ENCODE data around the gene RNU6-9. TPM values are rescaled to one million over a fixed set of nuclear protein-coding genes. Genes with fewer than 3 reads are reported as not detected.

The RNU6-9 gene
- total and polyA plus RNA-seq, 2 of the 13 experiments (the other 11 are each of a cell fraction or from before 2014, with no cell fraction given): under 0.01 TPM; not detected in 1

DNA sequence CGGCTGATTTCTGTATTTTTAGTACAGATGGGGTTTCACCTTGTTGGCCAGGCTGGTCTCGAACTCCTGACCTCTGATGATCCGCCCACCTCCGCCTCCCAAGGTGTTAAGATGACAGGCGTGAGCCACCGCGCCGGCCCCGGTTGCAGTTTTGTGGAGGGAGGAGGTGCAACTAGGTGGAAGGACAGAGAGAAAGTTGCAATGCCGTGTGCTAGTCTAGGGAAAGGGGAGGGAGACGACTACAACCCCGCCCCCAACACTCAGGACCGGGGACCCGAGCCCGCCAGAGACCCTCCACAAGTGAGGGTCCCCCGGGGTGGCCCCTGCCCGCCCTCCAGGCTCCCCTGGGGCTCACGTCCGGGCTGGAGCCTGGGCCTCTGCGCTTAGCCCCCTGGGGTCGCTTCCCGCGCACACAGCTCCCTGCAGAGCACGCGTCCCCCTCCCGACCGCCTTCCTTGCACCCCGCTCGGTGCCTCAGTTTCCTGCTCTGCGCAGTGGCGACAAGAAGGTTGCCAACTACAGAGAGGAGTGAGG lies 31.3 kb downstream of the RNU6-9 start (continued):
- TF ChIP-seq TAF1 (CRISPR knock-in tag; IDR thresholded peaks at IDR 0.05) (no peak), NFRKB (IDR thresholded peaks at IDR 0.05) (no peak), SIN3A (IDR thresholded peaks at IDR 0.05; ENCODE audit: borderline replicate concordance, low read depth, low read length) (no peak), MAFK (conservative IDR thresholded peaks at IDR 0.05 in 1 of 2, IDR thresholded peaks at IDR 0.05 in 1 of 2; ENCODE audit: low read length in 2 of 2) (no peak), GATAD1 (CRISPR knock-in tag; IDR thresholded peaks at IDR 0.05) (no peak), KAT7 (CRISPR knock-in tag; IDR thresholded peaks at IDR 0.05; ENCODE audit: borderline replicate concordance) (no peak), ARNTL (CRISPR knock-in tag; IDR thresholded peaks at IDR 0.05) (no peak), NR2C2 (CRISPR knock-in tag; IDR thresholded peaks at IDR 0.05; ENCODE audit: borderline replicate concordance) (no peak), HNRNPLL (IDR thresholded peaks at IDR 0.05; ENCODE audit: low read depth, low read length, poor library complexity, severe bottlenecking) (no peak), SNRNP70 (IDR thresholded peaks at IDR 0.05; ENCODE audit: low read depth, low read length) (no peak), IRF2 (CRISPR knock-in tag; IDR thresholded peaks at IDR 0.05) (no peak), SALL1 (CRISPR knock-in tag; IDR thresholded peaks at IDR 0.05) (no peak), SP4 (CRISPR knock-in tag; IDR thresholded peaks at IDR 0.05) (peak; percentile 49)
- TF ChIP-seq, protein P1, sequence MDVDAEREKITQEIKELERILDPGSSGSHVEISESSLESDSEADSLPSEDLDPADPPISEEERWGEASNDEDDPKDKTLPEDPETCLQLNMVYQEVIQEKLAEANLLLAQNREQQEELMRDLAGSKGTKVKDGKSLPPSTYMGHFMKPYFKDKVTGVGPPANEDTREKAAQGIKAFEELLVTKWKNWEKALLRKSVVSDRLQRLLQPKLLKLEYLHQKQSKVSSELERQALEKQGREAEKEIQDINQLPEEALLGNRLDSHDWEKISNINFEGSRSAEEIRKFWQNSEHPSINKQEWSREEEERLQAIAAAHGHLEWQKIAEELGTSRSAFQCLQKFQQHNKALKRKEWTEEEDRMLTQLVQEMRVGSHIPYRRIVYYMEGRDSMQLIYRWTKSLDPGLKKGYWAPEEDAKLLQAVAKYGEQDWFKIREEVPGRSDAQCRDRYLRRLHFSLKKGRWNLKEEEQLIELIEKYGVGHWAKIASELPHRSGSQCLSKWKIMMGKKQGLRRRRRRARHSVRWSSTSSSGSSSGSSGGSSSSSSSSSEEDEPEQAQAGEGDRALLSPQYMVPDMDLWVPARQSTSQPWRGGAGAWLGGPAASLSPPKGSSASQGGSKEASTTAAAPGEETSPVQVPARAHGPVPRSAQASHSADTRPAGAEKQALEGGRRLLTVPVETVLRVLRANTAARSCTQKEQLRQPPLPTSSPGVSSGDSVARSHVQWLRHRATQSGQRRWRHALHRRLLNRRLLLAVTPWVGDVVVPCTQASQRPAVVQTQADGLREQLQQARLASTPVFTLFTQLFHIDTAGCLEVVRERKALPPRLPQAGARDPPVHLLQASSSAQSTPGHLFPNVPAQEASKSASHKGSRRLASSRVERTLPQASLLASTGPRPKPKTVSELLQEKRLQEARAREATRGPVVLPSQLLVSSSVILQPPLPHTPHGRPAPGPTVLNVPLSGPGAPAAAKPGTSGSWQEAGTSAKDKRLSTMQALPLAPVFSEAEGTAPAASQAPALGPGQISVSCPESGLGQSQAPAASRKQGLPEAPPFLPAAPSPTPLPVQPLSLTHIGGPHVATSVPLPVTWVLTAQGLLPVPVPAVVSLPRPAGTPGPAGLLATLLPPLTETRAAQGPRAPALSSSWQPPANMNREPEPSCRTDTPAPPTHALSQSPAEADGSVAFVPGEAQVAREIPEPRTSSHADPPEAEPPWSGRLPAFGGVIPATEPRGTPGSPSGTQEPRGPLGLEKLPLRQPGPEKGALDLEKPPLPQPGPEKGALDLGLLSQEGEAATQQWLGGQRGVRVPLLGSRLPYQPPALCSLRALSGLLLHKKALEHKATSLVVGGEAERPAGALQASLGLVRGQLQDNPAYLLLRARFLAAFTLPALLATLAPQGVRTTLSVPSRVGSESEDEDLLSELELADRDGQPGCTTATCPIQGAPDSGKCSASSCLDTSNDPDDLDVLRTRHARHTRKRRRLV (CRISPR knock-in tag; IDR thresholded peaks at IDR 0.05): 0 out of 2 replicates have a peak, but pooled peaks have one; percentile 68
- TF ChIP-seq, protein P2, sequence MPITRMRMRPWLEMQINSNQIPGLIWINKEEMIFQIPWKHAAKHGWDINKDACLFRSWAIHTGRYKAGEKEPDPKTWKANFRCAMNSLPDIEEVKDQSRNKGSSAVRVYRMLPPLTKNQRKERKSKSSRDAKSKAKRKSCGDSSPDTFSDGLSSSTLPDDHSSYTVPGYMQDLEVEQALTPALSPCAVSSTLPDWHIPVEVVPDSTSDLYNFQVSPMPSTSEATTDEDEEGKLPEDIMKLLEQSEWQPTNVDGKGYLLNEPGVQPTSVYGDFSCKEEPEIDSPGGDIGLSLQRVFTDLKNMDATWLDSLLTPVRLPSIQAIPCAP (CRISPR knock-in tag; IDR thresholded peaks at IDR 0.05; ENCODE audit: low read depth): no peak
- TF ChIP-seq, protein P3, sequence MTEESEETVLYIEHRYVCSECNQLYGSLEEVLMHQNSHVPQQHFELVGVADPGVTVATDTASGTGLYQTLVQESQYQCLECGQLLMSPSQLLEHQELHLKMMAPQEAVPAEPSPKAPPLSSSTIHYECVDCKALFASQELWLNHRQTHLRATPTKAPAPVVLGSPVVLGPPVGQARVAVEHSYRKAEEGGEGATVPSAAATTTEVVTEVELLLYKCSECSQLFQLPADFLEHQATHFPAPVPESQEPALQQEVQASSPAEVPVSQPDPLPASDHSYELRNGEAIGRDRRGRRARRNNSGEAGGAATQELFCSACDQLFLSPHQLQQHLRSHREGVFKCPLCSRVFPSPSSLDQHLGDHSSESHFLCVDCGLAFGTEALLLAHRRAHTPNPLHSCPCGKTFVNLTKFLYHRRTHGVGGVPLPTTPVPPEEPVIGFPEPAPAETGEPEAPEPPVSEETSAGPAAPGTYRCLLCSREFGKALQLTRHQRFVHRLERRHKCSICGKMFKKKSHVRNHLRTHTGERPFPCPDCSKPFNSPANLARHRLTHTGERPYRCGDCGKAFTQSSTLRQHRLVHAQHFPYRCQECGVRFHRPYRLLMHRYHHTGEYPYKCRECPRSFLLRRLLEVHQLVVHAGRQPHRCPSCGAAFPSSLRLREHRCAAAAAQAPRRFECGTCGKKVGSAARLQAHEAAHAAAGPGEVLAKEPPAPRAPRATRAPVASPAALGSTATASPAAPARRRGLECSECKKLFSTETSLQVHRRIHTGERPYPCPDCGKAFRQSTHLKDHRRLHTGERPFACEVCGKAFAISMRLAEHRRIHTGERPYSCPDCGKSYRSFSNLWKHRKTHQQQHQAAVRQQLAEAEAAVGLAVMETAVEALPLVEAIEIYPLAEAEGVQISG (CRISPR knock-in tag; IDR thresholded peaks at IDR 0.05): peak; percentile 15; the same call in 1 of the 2 replicates
- TF ChIP-seq, protein P4, sequence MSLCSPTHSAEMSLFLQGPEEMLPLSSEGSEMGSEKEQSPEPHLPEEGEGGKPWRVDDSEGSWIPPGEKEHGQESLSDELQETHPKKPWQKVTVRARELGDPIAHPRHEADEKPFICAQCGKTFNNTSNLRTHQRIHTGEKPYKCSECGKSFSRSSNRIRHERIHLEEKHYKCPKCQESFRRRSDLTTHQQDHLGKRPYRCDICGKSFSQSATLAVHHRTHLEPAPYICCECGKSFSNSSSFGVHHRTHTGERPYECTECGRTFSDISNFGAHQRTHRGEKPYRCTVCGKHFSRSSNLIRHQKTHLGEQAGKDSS (CRISPR knock-in tag; IDR thresholded peaks at IDR 0.05; ENCODE audit: borderline replicate concordance, low read depth): no peak
- TF ChIP-seq, protein P5, sequence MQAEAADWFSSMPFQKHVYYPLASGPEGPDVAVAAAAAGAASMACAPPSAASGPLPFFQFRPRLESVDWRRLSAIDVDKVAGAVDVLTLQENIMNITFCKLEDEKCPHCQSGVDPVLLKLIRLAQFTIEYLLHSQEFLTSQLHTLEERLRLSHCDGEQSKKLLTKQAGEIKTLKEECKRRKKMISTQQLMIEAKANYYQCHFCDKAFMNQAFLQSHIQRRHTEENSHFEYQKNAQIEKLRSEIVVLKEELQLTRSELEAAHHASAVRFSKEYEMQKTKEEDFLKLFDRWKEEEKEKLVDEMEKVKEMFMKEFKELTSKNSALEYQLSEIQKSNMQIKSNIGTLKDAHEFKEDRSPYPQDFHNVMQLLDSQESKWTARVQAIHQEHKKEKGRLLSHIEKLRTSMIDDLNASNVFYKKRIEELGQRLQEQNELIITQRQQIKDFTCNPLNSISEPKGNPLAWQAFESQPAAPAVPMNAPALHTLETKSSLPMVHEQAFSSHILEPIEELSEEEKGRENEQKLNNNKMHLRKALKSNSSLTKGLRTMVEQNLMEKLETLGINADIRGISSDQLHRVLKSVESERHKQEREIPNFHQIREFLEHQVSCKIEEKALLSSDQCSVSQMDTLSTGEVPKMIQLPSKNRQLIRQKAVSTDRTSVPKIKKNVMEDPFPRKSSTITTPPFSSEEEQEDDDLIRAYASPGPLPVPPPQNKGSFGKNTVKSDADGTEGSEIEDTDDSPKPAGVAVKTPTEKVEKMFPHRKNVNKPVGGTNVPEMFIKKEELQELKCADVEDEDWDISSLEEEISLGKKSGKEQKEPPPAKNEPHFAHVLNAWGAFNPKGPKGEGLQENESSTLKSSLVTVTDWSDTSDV (CRISPR knock-in tag; IDR thresholded peaks at IDR 0.05): no peak

All from HepG2 (cell line).